Right atrium auricular region (tissue), 2 donors: Measurements from ENCODE around the gene EIF2B2. TPM values are rescaled to one million over a fixed set of nuclear protein-coding genes. Genes with fewer than 3 reads are reported as not detected.

Experiments used
- DNase-seq: peaks from one replicate; pipeline ENCODE4 v3.0.0-alpha.2; 2019; ENCODE audit warnings: low spot score
- H3K27ac ChIP-seq, 2 donors: fragments of 200-600 bp; sonication (generic); 1 replicate in 1 of 2; 2 replicates in 1 of 2; pipeline ENCODE4 v1.5.1; 2016 to 2019
- H3K27me3 ChIP-seq, 2 donors: fragments of 200-600 bp; sonication (generic); one replicate each; pipeline versions ENCODE4 v1.5.1 to v1.6.0; 2017 to 2019
- H3K36me3 ChIP-seq: fragments of 200-600 bp; sonication (generic); one replicate; pipeline ENCODE4 v1.5.1; 2016
- H3K4me1 ChIP-seq, 2 donors: fragments of 200-600 bp; sonication (generic); one replicate each; pipeline versions ENCODE4 v1.5.1 to v1.6.0; 2017 to 2019
- H3K4me3 ChIP-seq, 2 donors: fragments of 200-600 bp; sonication (generic); 1 replicate in 1 of 2; 2 replicates in 1 of 2; pipeline ENCODE4 v1.5.1; 2017 to 2019; ENCODE audit warnings: mild to moderate bottlenecking in 1 of 2, moderate library complexity in 1 of 2
- H3K9me3 ChIP-seq, 2 donors: fragments of 200-600 bp; sonication (generic); one replicate each; pipeline ENCODE4 v1.5.1; 2019
- total RNA-seq, 2 donors: library from RNA; depleted of rRNA; stranded (reverse); fragments of >200 nt; gene quantifications; one replicate each; pipeline ENCODE4 v1.1.0, GENCODE V29; 2016
- TF ChIP-seq, protein P1 (sequence below), 2 donors: fragments of 200-600 bp; sonication (generic); IDR thresholded peaks; one replicate each; pipeline ENCODE4 v1.5.1; 2019; ENCODE audit warnings: antibody characterized with exemption in 2 of 2

The EIF2B2 gene
- total RNA-seq, 2 donors from 2014 or later = 26.1 to 35.3 TPM

DNA sequence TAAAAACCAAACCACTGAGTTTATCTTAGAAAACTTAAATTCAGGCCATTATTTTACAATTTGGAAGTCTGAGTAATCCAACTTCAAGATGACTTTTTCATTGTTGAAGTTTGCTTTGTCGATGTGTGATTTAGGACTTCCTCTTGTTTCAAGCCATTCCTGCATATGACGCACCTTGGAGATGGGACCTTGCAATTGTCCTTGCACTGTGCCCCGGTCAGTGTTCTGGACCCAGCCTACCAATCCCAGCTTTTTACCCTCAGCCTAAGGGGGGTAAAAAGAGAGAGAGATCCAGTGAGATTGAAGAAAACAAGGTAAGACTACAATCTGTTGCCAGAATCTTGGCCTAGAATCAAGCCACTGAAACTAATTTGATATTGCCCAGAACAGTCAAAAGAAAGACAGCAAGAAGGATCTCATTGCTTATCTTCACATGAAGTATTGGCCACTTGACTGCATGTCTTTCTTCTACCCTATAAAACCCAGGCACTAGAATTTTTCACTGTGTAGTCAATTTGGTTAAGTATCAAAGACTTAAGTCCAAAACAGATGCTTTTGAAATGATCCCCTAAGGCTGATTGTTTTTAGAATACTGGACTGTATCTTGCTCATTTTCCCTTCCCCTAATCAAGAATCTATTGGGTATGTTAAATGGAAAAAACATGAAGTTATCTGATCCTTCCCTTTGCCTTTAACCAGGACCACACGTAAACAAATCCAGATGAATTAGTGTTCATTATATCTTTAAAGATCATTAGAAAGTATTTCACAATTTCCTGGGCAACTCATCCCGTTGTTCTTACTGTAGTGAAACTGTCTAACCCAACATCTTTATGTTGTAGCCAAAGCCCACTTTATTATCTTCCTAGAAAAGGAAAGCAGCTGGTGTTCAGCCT lies 50.9 kb downstream of the EIF2B2 start:
- TF ChIP-seq, protein P1, sequence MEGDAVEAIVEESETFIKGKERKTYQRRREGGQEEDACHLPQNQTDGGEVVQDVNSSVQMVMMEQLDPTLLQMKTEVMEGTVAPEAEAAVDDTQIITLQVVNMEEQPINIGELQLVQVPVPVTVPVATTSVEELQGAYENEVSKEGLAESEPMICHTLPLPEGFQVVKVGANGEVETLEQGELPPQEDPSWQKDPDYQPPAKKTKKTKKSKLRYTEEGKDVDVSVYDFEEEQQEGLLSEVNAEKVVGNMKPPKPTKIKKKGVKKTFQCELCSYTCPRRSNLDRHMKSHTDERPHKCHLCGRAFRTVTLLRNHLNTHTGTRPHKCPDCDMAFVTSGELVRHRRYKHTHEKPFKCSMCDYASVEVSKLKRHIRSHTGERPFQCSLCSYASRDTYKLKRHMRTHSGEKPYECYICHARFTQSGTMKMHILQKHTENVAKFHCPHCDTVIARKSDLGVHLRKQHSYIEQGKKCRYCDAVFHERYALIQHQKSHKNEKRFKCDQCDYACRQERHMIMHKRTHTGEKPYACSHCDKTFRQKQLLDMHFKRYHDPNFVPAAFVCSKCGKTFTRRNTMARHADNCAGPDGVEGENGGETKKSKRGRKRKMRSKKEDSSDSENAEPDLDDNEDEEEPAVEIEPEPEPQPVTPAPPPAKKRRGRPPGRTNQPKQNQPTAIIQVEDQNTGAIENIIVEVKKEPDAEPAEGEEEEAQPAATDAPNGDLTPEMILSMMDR (IDR thresholded peaks at IDR 0.05) = no peak
- H3K4me3 ChIP-seq = no peak overlapping the region
- no peak overlapping the region for H3K27ac ChIP-seq
- H3K36me3 ChIP-seq = no peaks in the 10 kb centered on the region
- no peaks in the 10 kb centered on the region for H3K9me3 ChIP-seq
- H3K4me1 ChIP-seq = peaks cover 0 to 19% of the 10 kb centered on the region in 2 donors
- DNase-seq = no peak
- H3K27me3 ChIP-seq = no peaks in the 10 kb centered on the region

DNA sequence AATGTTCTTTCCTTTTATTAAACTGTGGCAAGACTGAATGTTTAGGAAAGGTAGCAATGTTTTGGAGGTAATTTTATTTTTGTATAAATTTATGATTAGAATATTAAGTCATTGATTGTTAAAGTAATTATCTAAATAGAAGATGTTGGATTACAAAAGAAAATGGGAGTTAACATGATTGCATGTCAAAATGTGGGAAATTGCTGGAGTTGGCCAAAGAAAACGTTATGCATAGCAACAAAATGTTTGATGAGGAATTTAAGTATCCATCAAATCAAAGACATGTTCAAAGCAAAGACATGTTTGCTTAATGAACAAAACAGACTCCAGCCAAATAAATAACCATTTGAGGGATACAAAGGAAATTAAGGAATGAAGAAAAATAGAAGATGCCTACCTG lies 51.7 kb downstream of the EIF2B2 start:
- Histone ChIP-seq H3K4me3 (no peak overlapping the region), H3K27me3 (no peaks in the 10 kb centered on the region), H3K36me3 (no peaks in the 10 kb centered on the region), H3K9me3 (no peaks in the 10 kb centered on the region), H3K27ac (no peak overlapping the region), H3K4me1 (peaks cover 0 to 12% of the 10 kb centered on the region in 2 donors)
- TF ChIP-seq, protein P1 (IDR thresholded peaks at IDR 0.05) = no peak
- no peak for DNase-seq

DNA sequence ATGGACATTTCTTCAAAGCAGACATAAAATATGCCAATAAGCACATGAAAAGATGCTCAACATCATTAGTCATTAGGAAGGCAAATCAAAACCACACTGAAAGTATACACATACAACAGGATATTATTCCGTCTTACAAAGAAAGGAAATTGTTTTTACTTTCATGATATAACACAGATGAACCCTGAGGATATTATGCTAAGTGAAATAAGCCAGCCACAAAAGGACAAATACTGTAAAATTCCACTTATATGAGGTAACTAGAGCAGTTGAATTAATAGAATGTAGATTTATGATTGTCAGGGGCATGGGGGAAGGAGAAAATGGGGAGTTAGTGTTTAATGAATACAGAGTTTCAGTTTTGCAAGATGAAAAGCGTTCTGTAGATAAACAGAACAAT lies 56.9 kb downstream of the EIF2B2 start:
- Histone ChIP-seq H3K27me3 (no peaks in the 10 kb centered on the region), H3K4me1 (peaks cover 0 to 13% of the 10 kb centered on the region in 2 donors), H3K4me3 (no peak overlapping the region), H3K36me3 (no peaks in the 10 kb centered on the region), H3K9me3 (no peaks in the 10 kb centered on the region), H3K27ac (no peak overlapping the region)
- TF ChIP-seq, protein P1 (IDR thresholded peaks at IDR 0.05) = no peak
- DNase-seq = no peak

DNA sequence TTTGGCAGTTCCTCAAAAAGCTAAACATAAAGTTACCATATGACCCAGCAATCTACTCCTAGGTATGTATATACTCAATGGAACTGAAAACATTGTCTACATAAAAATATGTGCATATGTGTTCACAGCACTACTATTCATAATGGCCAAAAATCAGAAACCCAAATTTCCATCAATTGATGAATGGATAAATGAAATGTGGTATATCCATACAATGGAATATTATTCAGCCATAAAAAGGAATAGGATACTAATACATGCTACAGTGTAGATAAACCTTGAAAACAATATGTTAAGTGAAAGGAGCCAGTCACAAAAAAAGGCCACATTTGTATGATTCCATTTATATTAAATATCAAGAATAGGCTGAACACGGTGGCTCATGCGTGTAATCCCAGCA lies 57.7 kb downstream of the EIF2B2 start:
- no peak for DNase-seq
- no peak overlapping the region for H3K27ac ChIP-seq
- H3K36me3 ChIP-seq = no peaks in the 10 kb centered on the region
- peaks cover 0 to 14% of the 10 kb centered on the region in 2 donors for H3K4me1 ChIP-seq
- H3K9me3 ChIP-seq = no peaks in the 10 kb centered on the region
- H3K27me3 ChIP-seq = no peaks in the 10 kb centered on the region
- TF ChIP-seq, protein P1 (IDR thresholded peaks at IDR 0.05) = no peak
- no peak overlapping the region for H3K4me3 ChIP-seq

Other genes starting within 250 kb of the EIF2B2 start
- gene YLPM1, start 239.6 kb upstream of the EIF2B2 start, total RNA-seq = 10 to 100 TPM; 23.6 to 25.3 TPM
- not detected for gene PROX2, start 126.8 kb upstream of the EIF2B2 start, total RNA-seq
- 100 to 1,000 TPM in 1 of 2 donors, 10 to 100 TPM in 1; 71.1 to 105 TPM for gene DLST, start 121.0 kb upstream of the EIF2B2 start, total RNA-seq
- gene RPS6KL1, start 79.7 kb upstream of the EIF2B2 start, total RNA-seq = 10 to 100 TPM in 1 of 2 donors, 1 to 10 TPM in 1; 7.6 to 10.3 TPM
- gene PGF, start 47.3 kb upstream of the EIF2B2 start, total RNA-seq = 1 to 10 TPM; 3.3 to 7.0 TPM
- gene MLH3, start 48.5 kb downstream of the EIF2B2 start, total RNA-seq = 10 to 100 TPM; 16.1 to 19.1 TPM
- 10 to 100 TPM; 11.0 to 19.5 TPM for gene ACYP1, start 61.1 kb downstream of the EIF2B2 start, total RNA-seq
- gene ZC2HC1C, start 66.7 kb downstream of the EIF2B2 start, total RNA-seq = 10 to 100 TPM in 1 of 2 donors, 1 to 10 TPM in 1; 4.8 to 10.5 TPM
- gene NEK9, start 124.1 kb downstream of the EIF2B2 start, total RNA-seq = 10 to 100 TPM; 45.7 to 49.2 TPM
- gene TMED10, start 173.7 kb downstream of the EIF2B2 start, total RNA-seq = 100 to 1,000 TPM; 261 to 325 TPM